Suppressor macrophage treated with lipopolysaccharide for 4 hours (primary cell): ENCODE results near the gene LPAR1.
A peak's percentile ranks its signal among the peaks of the same experiment; 100 is the strongest.
"Not testable (repeated sequence)": the region's sequence is repeated elsewhere in the genome, so short reads cannot be mapped to it uniquely, and the experiment has no call there.

Experiments used
- DNase-seq: peaks from one replicate; pipeline ENCODE4 v3.0.0-alpha.2; 2020

The LPAR1 gene, protein sequence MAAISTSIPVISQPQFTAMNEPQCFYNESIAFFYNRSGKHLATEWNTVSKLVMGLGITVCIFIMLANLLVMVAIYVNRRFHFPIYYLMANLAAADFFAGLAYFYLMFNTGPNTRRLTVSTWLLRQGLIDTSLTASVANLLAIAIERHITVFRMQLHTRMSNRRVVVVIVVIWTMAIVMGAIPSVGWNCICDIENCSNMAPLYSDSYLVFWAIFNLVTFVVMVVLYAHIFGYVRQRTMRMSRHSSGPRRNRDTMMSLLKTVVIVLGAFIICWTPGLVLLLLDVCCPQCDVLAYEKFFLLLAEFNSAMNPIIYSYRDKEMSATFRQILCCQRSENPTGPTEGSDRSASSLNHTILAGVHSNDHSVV

DNA sequence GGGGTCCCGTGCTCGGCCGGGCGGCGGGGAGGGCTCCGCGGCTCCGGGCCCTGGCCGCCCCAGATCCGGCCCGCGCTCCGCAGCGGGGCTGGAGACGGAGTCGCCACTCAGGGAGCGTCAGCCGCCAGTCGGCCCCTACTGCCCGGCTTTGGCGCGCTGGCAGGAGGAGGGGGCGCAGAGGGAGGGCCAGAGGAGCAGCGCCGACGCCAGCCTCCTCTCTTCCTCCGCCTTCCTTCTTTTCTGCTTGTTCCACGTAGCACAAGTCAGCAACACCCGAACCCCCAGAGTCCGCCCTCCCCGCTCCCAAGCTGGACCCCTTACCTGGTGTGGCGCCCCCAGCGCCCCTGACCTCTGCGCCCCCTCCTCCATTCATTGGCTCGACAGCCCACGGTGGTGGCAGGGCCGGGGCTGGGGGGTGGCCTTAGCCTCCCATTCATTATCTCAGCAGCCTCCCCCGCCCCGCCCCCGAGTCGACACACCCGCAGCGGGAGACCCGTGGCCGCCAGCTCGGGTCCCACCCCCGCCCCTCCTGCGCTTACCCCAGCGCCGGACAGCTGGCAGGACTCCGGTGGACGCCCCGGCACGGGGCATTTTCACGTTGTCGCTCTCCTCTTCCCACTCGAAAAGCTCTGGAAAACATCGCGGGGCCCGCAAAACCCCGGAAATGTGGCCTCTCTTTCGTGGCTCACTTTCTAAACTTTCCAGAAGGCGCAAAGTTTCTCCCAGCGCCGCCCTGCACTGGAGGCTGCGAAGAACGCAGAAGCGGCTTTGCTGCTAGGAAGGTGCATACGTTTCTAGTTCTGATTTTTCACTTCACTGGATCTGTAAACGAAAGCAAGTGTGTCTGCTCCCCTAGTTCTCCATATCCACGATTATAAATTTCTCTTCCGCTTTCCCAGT is at the start of gene LPAR1:
Gene LPAR1 (minus strand): TSS at position 140 of the 900 bp plus-strand sequence. CDS start 66,353 bp downstream, outside the sequence.
- DNase-seq, result peak; percentile 59

GRCh38 chr9:111078391-111079038 is 40.2 kb upstream of the LPAR1 start:
- DNase-seq, result peak; percentile 88

- DNase-seq, result no peak
These were observed 38.2 kb upstream of the LPAR1 start for GRCh38 chr9:111076519-111076918.

DNA sequence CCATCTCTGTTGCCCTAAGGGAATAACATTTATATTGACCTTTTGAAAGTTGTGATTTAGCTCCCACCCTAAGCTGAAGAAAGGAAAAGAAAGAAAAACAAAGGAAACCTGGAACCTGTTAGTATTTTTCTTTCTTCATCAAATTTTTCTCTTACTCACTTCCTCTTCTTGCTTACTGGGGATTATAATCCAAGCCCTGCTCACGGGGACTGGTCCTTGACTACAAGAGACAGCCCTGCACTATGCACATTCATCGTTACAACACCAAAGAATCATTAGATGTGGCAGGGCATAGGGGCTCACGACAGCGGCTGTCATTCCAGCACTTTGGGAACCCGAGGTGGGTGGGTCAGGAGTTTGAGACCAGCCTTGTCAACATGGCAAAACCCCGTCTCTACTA is 37.8 kb upstream of the LPAR1 start:
- no peak for DNase-seq

DNA sequence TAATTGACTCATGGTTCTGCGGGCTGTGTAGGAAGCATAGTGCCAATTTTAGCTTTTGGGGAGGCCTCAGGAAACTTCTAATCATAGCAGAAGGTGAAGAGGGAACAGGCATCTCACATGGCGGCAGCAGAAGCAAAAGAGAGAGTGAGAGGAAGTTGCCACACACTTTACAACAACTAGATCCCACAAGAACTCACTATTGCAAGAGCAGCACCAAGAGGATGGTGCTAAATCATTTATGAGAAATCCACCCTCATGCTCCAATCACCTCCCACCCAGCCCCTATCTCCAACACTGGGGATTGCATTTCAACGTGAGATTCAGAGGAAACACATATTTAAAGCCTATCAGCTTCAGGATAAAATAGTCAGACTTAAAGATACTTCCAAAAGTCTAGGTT is 36.1 kb upstream of the LPAR1 start:
- DNase-seq, result peak; percentile 67

DNA sequence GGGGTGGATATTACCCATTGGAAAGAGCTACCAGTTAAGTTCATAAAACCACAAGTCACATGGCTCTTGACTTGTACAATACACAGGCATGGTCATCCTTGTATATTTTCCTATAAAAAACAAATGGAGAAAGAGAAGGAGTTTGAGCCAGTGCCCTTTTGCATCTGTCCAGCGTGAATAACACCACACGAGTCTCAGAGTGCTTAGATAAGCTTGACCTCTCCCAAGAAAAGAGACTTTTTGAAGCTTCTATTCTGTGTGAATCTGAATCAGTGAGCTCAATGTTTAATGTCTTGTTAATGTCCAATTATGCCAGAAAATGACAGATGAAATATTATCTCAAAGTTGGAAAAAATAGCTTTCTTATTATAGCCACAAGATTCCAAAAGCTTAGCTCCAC is 30.9 kb upstream of the LPAR1 start:
- no peak for DNase-seq

DNA sequence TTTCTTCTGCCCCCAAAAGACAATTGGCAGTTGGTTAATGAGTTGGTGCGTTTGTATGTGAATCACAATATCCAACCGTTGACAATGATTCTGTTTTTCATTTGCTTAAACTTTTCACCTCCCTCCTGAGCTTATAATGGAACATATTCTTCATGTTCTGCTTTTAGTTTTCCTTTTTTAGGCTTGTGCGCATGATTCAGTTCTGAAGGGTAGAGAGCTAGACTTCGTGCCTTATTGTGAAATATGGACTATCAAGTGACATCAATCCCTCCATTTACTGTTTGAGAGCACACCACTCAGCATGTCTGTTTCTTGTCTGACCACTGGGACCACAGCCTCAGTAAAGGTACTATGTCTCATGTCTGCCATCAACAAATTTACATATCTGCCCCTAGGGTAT is 30.5 kb upstream of the LPAR1 start:
- peak; percentile 88 for DNase-seq

- no peak for DNase-seq
These were observed 30.1 kb upstream of the LPAR1 start for GRCh38 chr9:111068383-111068730.

DNA sequence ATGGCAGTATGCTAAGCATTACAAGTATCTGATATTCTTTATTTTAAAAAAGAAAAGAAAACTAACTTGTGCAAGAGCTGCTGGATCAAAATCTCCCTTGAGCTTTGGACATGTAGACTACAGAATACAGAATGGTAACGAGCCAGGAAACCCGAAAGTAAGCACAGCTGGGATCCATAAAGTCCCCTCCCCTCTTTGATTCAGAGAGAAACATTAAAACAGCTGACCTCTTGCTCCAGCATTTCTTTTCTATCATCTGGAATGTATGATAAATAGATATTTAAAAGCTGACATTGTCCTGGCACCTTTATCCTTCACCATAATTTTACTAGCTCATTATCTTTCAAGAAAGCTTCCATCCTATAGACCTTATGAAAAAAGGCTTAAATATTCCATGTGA is 28.2 kb upstream of the LPAR1 start:
- DNase-seq, result no peak

- peak; percentile 45 for DNase-seq
These were observed 27.1 kb upstream of the LPAR1 start for GRCh38 chr9:111065414-111065813.

GRCh38 chr9:111064160-111064837 is 26.0 kb upstream of the LPAR1 start:
- peak; percentile 74 for DNase-seq

- DNase-seq, result peak; percentile 39
These were observed 25.1 kb upstream of the LPAR1 start for GRCh38 chr9:111063332-111063731.

GRCh38 chr9:111058166-111058565 is 19.9 kb upstream of the LPAR1 start:
- peak; percentile 61 for DNase-seq

DNA sequence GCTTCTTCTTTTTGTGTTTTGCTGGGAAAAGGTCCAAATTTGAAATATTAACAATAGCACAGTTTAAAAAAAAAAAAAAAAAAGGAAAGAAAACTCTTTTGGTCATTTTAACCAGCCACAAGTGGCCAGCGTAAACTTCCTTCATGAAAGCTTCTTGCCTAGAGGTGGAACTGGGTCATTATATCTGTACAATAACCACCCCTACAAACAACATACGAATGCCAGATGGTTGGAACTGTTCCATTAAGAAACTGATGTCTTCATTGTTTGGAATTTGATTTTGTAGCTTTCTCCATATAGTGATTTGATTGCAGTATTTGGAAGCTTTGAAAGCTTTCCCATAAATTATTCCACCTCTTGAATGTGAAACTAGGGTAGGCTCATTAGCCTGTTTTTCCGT is 18.3 kb upstream of the LPAR1 start:
- DNase-seq, result no peak

DNA sequence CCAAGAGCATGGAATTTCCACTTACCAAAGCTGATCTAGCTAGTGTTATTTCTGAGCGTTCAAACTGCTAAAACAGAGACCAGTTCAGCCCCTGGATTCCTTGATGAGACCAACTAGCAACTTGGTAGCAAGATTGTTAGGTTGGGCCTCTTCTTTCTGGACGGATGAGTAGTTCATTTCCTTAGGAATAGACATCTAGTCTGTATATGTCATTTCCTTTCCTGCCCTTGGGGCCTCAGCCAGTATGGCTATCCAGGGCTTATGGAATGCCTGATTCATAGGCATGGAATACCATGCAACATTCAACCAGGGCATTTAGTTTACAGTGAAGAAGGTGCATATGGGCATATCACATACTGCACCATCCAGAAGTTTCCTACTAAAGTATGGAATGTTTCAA is 14.5 kb upstream of the LPAR1 start:
- DNase-seq, result no peak

- no peak for DNase-seq
These were observed 13.1 kb upstream of the LPAR1 start for GRCh38 chr9:111051400-111051799.

- no peak for DNase-seq
These were observed 12.5 kb upstream of the LPAR1 start for GRCh38 chr9:111050819-111051218.

DNA sequence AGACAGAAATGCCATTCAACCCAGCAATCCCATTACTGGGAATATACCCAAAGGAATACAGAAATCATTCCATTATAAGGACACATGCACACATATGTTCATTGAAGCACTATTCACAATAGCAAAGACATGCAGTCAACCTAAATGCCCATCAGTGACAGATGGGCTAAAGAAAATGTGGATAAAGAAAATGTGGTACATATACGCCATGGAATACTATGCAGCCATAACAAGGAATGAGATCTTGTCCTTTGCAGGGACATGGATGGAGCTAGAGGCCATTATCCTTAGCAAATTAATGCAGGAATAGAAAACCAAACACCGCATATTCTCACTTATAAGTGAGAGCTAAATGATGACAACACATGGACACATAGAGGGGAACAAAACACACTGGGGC is 9.0 kb upstream of the LPAR1 start:
- not testable (repeated sequence) for DNase-seq

GRCh38 chr9:111041902-111042301 is 3.6 kb upstream of the LPAR1 start:
- DNase-seq, result no peak

DNA sequence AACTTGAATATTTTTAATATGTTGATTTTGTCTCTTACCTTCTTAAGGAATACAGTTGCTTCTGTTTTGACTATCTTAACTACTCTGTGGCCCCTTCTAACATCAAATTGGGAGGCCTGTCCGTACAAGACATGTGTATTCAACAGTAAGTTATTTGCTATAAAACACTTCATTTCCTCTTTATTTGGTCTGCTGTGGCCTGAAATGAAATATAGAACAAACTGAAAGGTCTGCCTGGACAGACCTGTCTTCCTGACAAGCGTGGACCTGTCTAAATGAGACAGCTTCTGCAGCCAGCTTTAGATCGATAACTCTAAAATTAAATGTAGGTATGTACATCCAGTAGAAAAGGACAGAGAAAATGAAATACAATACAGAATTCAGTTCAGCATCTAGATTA is 2.2 kb upstream of the LPAR1 start:
- DNase-seq, result no peak

DNA sequence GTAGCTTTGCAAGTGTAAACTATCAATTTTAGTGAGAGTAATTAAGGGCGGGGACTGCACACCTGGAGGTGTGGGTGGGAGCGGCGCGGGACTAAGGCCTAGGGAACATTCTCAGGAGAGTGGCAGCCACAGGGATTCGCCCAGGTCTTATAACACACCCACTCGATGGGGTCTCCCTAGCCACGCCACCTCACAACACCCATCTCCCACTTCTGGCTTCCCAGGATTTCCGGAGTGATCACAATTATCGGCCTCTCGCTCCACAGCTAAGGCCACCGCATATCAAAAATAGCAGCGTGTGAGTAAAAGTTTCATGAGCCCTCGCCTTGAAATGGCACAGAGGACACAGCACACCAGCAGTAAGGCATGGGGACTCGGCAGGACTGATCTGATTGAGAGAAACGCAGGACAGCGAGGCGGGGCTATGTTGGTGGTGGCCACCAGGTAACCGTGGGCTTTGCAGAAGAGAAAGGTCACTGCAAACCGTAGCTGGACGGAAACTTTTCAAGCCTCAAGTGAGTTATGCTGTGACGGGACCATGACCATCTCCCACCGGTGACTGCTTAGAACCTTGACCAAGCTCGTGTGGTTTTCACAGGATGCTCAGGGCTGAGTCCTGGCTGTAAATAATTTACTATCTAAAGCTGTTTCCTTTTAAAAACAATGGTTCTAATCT is 1.1 kb upstream of the LPAR1 start:
- no peak for DNase-seq

DNA sequence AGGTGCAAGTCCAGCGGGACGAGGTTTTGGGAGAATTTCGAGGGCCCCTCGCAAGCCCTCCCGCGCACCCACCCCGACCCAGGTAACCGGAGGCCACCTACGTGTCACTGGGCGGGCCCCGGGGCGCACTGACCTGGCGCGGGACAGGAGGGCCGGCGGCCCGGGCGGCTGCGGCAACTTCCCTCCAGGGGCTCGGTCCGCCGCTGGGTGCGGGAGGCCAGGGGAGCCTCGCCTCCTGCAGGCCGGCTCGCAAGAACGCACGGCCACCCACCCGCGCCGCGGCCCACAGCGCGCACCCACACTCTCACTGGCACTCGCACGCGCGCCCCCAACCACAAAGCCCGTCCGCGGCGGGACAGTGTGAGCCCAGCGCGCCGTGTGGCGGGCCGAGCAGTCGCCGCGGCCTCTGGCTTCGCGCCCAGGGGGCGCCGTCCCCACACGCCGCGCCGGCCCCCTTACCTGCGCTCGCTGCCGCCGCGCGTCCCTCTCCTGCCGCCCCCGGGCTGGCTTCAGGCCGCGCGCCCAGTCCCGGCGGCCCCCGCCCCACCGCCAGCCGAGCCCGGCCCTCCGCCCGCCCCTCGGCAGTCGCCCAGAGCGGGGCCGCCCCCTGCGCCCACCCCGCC is 451 bp downstream of the LPAR1 start:
- DNase-seq, result peak; percentile 61
